Measurements from ENCODE around the gene AHRR. TPM values are rescaled to one million over a fixed set of nuclear protein-coding genes. Genes with fewer than 3 reads are reported as not detected.
"Not testable (repeated sequence)": the region's sequence is repeated elsewhere in the genome, so short reads cannot be mapped to it uniquely, and the experiment has no call there.

Gene AHRR
- total RNA-seq, 1 experiment from 2014 or later, result 3.2 TPM

- Mint-ChIP-seq H3K4me1 (ENCODE audit: insufficient read depth, unreplicated experiment) (peaks cover 12% of the 10 kb centered on the region), H3K27ac (ENCODE audit: low read depth, unreplicated experiment) (no peak overlapping the region), H3K9me3 (ENCODE audit: unreplicated experiment) (no peaks in the 10 kb centered on the region), H3K27me3 (ENCODE audit: insufficient read depth, unreplicated experiment) (peaks cover 13% of the 10 kb centered on the region), H3K36me3 (ENCODE audit: insufficient read depth, unreplicated experiment) (peaks cover 26% of the 10 kb centered on the region), H3K4me3 (ENCODE audit: unreplicated experiment) (peak overlapping the region; percentile 79)
- CTCF ChIA-PET, result interaction anchor here (0.6 to 2.7 kb wide), 5 partner anchors 12 to 220 kb away, joined by 3 to 11 read pairs (median 3); partner anchors contain the start of gene TPPP
- POLR2A ChIA-PET, result interaction anchor here (0.6 to 3.1 kb wide), 17 partner anchors 7 to 202 kb away, joined by 3 to 16 read pairs (median 4); partner anchors contain the start of genes CEP72, EXOC3 and PDCD6
- BruUV-seq (replicated peaks), result no TSS peak
- DNase-seq (ENCODE audit: unreplicated experiment), result peak; percentile 70
- intact Hi-C loops (cut with micrococcal nuclease), result loop anchor here (2.0 to 10.0 kb wide), 3 partner anchors 142 to 442 kb away; no protein-coding TSS in a partner anchor
- TF ChIP-seq, protein P1, sequence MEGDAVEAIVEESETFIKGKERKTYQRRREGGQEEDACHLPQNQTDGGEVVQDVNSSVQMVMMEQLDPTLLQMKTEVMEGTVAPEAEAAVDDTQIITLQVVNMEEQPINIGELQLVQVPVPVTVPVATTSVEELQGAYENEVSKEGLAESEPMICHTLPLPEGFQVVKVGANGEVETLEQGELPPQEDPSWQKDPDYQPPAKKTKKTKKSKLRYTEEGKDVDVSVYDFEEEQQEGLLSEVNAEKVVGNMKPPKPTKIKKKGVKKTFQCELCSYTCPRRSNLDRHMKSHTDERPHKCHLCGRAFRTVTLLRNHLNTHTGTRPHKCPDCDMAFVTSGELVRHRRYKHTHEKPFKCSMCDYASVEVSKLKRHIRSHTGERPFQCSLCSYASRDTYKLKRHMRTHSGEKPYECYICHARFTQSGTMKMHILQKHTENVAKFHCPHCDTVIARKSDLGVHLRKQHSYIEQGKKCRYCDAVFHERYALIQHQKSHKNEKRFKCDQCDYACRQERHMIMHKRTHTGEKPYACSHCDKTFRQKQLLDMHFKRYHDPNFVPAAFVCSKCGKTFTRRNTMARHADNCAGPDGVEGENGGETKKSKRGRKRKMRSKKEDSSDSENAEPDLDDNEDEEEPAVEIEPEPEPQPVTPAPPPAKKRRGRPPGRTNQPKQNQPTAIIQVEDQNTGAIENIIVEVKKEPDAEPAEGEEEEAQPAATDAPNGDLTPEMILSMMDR (IDR thresholded peaks at IDR 0.05; ENCODE audit: unreplicated experiment), result no peak
Measured at GRCh38 chr5:472656-473550, 151.4 kb downstream of the AHRR start.

DNA sequence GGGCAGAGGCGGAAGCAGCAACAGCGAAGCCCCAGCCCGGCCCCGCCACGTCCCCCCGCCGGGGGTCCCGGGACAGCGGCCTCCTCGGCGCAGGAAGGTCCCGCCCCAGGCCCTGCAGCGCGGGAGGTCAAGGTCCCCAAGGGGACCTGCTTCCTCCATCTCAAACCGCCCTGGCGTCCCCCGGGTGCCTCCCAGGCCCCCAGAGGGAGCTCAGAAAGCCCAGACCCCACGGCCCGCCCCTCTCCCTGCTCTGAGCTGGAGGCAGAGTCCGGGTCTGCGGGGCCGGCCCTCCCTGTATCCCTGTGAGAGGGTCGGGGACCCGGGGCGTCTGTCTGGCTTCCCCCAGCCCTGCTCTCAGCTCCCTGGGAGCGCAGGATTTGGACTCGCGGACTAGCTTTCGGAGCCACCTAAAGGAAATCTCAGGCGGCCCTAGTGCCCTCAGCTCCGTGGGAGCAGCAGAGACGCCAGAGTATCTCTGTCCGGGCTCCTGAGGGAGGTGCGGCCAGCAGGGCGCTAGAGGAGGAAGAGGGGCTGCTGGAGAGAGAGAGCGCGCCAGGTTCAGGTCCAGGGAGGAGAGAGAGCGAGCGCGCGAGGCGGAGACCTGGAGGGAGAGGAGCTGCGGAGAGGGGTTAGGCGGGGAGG is 152.2 kb downstream of the AHRR start:
- DNase-seq (ENCODE audit: unreplicated experiment), result peak; percentile 32
- ChIA-PET POLR2A (interaction anchor here (0.6 to 3.1 kb wide), 8 partner anchors 15 to 184 kb away, joined by 3 to 16 read pairs (median 6); partner anchors contain the start of genes CEP72 and EXOC3), CTCF (interaction anchor here (0.6 to 2.7 kb wide), 8 partner anchors 13 to 220 kb away, joined by 3 to 11 read pairs (median 3); partner anchors contain the start of gene TPPP)
- H3K4me1 Mint-ChIP-seq (ENCODE audit: insufficient read depth, unreplicated experiment), result peaks cover 12% of the 10 kb centered on the region
- intact Hi-C loops (cut with micrococcal nuclease), result loop anchor here (2.0 to 10.0 kb wide), 3 partner anchors 141 to 441 kb away; no protein-coding TSS in a partner anchor
- peak overlapping the region; percentile 79 for H3K4me3 Mint-ChIP-seq (ENCODE audit: unreplicated experiment)
- no peaks in the 10 kb centered on the region for H3K9me3 Mint-ChIP-seq (ENCODE audit: unreplicated experiment)
- no TSS peak for BruUV-seq (replicated peaks)
- peaks cover 26% of the 10 kb centered on the region for H3K36me3 Mint-ChIP-seq (ENCODE audit: insufficient read depth, unreplicated experiment)
- no peak overlapping the region for H3K27ac Mint-ChIP-seq (ENCODE audit: low read depth, unreplicated experiment)
- H3K27me3 Mint-ChIP-seq (ENCODE audit: insufficient read depth, unreplicated experiment), result peaks cover 14% of the 10 kb centered on the region
- TF ChIP-seq, protein P1 (IDR thresholded peaks at IDR 0.05; ENCODE audit: unreplicated experiment), result no peak

DNA sequence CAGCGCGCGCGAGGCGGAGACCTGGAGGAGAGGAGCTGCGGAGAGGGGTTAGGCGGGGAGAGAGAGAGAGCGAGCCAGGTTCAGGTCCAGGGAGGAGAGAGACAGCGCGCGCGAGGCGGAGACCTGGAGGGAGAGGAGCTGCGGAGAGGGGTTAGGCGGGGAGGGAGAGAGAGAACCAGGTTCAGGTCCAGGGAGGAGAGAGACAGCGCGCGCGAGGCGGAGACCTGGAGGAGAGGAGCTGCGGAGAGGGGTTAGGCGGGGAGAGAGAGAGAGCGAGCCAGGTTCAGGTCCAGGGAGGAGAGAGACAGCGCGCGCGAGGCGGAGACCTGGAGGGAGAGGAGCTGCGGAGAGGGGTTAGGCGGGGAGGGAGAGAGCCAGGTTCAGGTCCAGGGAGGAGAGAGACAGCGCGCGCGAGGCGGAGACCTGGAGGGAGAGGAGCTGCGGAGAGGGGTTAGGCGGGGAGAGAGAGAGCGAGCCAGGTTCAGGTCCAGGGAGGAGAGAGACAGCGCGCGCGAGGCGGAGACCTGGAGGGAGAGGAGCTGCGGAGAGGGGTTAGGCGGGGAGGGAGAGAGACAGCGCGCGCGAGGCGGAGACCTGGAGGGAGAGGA is 152.8 kb downstream of the AHRR start:
- ChIA-PET POLR2A (interaction anchor here (1.1 to 2.3 kb wide), 6 partner anchors 16 to 184 kb away, joined by 3 to 16 read pairs (median 6); partner anchors contain the start of gene CEP72), CTCF (interaction anchor here (0.6 to 2.7 kb wide), 6 partner anchors 16 to 148 kb away, joined by 3 to 11 read pairs (median 3); no protein-coding TSS in a partner anchor)
- H3K36me3 Mint-ChIP-seq (ENCODE audit: insufficient read depth, unreplicated experiment), result peaks cover 21% of the 10 kb centered on the region
- not testable (repeated sequence) for DNase-seq (ENCODE audit: unreplicated experiment); BruUV-seq (replicated peaks); H3K27ac Mint-ChIP-seq (ENCODE audit: low read depth, unreplicated experiment); H3K9me3 Mint-ChIP-seq (ENCODE audit: unreplicated experiment)
- intact Hi-C loops (cut with micrococcal nuclease), result loop anchor here (5.0 to 10.0 kb wide), 2 partner anchors 183 to 440 kb away; no protein-coding TSS in a partner anchor
- peaks cover 14% of the 10 kb centered on the region for H3K27me3 Mint-ChIP-seq (ENCODE audit: insufficient read depth, unreplicated experiment)
- H3K4me1 Mint-ChIP-seq (ENCODE audit: insufficient read depth, unreplicated experiment), result peaks cover 12% of the 10 kb centered on the region
- peak overlapping the region; percentile 79 for H3K4me3 Mint-ChIP-seq (ENCODE audit: unreplicated experiment)
